Bronchial epithelial cell (primary cell): ENCODE results near the gene HOXA10. TPM values are rescaled to one million over a fixed set of nuclear protein-coding genes. Genes with fewer than 3 reads are reported as not detected.

Experiments used
- DNase-seq: peaks from one replicate; pipeline ENCODE4 v3.0.0-alpha.2; 2010; ENCODE audit warnings: low read depth
- FAIRE-seq: peaks from 2 replicates; lab custom pipeline; 2011; peaks lifted over from hg19 to GRCh38; lab: Jason Lieb, UNC
- H3K27me3 ChIP-seq: 2 replicates; pipeline ENCODE4 v1.5.1; 2011; ENCODE audit warnings: low read length; ENCODE audit not compliant: control insufficient read depth, insufficient read depth
- H3K36me3 ChIP-seq: 2 replicates; pipeline ENCODE4 v1.5.1; 2011; ENCODE audit warnings: low read length; ENCODE audit not compliant: control insufficient read depth, insufficient read depth
- H3K4me3 ChIP-seq: 2 replicates; pipeline ENCODE4 v1.5.1; 2011; ENCODE audit warnings: mild to moderate bottlenecking, low read depth, low read length, control low read depth
- total RNA-seq: library from RNA; depleted of rRNA; stranded (reverse); fragments of >200 nt; gene quantifications from 2 replicates; pipeline ENCODE4 v1.2.1, GENCODE V29; 2014
- TF ChIP-seq, protein P1 (sequence below): IDR thresholded peaks from 2 replicates; pipeline ENCODE4 v1.5.1; 2011; ENCODE audit warnings: mild to moderate bottlenecking, moderate library complexity, low read length, control low read depth, inconsistent platforms; ENCODE audit not compliant: insufficient read depth, severe bottlenecking

Gene HOXA10
- total RNA-seq, 1 donor from 2014 or later, result not detected

DNA sequence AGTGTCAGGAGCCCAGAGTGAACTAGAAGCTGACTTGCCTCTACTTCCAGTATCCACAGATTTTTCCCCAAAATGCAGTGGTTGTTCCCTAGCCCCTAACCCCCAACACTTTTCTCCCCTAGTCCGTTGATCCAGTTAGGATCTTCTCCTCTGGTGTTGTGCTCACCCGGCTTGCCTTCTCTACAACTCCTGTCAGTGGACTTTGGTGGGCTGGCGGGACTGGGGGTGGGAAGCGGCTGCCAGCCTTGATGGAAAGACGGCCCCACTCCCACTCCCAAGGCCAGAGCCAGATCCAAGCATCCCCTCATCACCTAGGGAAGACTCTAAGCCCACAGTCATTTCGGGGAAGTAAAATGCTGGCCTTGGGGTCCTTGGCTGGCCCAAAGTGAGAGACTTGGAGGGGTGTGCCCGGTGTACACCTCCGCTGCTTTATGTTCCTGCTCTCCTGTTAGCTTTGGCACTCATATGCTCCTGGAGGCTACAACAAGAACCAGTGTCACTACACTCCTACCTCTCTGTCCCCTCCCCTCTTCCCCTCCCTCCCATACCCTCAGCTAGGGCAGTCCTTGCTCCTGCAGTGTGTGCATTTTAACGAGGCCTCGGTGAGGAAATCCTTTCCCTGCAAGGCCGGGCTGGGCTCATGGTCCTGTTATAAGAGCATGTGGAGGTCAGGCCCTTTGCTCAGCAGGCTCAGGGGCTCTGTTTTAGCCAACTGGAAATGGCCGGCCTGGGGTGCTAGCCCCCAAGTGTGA, 930 bp upstream of the HOXA10 start:
- H3K36me3 ChIP-seq, result no peaks in the 10 kb centered on the region
- H3K27me3 ChIP-seq, result peaks cover 69% of the 10 kb centered on the region
- no peak for FAIRE-seq
- H3K4me3 ChIP-seq, result no peak overlapping the region
- TF ChIP-seq, protein P1, sequence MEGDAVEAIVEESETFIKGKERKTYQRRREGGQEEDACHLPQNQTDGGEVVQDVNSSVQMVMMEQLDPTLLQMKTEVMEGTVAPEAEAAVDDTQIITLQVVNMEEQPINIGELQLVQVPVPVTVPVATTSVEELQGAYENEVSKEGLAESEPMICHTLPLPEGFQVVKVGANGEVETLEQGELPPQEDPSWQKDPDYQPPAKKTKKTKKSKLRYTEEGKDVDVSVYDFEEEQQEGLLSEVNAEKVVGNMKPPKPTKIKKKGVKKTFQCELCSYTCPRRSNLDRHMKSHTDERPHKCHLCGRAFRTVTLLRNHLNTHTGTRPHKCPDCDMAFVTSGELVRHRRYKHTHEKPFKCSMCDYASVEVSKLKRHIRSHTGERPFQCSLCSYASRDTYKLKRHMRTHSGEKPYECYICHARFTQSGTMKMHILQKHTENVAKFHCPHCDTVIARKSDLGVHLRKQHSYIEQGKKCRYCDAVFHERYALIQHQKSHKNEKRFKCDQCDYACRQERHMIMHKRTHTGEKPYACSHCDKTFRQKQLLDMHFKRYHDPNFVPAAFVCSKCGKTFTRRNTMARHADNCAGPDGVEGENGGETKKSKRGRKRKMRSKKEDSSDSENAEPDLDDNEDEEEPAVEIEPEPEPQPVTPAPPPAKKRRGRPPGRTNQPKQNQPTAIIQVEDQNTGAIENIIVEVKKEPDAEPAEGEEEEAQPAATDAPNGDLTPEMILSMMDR, result no peak
- no peak for DNase-seq

DNA sequence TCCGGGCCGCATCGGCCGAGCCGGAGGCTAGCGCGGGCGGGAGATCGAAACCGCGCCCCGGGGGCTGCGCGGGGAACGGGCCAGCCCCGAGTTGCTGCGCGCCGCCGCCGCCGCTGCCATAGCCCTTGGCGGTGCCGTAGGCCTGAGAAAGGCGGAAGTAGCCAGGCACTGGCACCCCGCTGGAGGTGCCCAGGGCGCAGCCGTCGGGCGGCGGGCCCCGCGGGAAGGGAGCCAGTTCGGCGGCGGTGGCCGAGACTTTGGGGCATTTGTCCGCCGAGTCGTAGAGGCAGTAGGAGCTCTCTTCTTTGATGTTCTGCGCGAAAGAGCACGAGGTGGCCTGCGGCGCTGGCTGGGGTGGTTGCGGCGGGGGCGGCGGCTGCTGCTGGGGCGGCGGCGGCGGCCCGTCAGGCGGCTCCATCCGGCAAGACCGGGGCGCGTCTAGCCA, 587 bp downstream of the HOXA10 start:
- H3K4me3 ChIP-seq, result no peak overlapping the region
- no peaks in the 10 kb centered on the region for H3K36me3 ChIP-seq
- H3K27me3 ChIP-seq, result peaks cover 72% of the 10 kb centered on the region
- TF ChIP-seq, protein P1, result no peak
- DNase-seq (no peak), FAIRE-seq (no peak)

DNA sequence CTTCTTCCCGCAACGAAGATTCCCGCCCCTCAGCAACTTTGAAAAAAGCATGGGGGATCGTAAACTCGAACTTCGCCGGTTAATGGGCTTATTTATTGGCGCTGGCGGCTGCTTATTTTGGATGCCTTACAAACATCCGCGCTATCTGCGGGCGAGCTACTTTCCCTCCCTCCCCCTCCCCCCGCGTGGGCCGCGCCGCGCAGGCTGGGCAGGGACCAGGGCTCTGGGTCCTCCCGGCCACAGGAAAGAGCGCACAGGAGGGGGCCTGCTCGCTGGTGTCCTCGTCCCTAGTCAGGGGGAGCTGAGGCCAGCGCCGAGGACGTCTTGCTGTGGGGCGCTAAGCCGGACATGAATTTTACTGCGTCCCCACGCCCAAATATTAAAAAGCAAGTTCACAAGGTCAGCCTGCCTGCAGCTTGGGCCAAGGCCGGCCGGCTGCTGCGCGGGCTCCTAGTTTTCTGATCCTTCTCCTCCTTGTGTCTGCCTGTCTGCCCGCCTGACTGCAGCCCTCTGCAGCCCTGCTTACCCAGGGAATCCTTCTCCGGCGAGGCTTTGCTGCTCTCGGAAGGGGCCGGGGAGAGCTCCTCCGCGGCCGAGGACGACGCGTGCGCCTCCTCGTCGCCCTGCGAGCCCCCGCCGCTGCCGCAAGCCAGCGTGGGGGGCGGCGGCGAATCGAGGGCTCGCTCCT, 1.2 kb downstream of the HOXA10 start:
- H3K4me3 ChIP-seq, result no peak overlapping the region
- no peaks in the 10 kb centered on the region for H3K36me3 ChIP-seq
- DNase-seq (no peak), FAIRE-seq (no peak)
- TF ChIP-seq, protein P1, result no peak
- peaks cover 74% of the 10 kb centered on the region for H3K27me3 ChIP-seq

DNA sequence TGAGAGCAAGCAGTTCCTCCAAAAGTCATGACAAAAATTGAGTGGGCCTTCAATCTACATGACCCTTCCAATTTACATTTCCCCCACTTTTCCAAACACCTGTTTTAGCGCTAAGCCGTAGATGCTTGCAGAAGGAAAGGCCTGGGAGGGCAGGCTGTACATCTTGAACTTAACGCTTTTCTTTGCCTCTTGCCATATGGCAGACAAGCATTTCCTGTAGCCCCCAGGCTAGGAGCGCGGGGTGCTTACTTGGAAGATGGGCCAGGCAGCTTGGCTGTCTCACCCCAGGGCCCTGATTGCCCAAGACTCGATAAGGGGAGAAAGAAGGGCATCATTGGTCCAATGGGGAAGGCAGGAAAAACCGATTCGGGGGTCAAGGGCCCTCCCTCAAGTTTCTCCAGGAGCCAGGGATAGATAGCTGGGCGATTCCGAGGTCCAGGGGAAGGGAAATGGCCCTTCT, 1.8 kb downstream of the HOXA10 start:
- DNase-seq (no peak), FAIRE-seq (no peak)
- Histone ChIP-seq H3K27me3 (peaks cover 80% of the 10 kb centered on the region), H3K4me3 (no peak overlapping the region), H3K36me3 (no peaks in the 10 kb centered on the region)
- TF ChIP-seq, protein P1, result no peak

DNA sequence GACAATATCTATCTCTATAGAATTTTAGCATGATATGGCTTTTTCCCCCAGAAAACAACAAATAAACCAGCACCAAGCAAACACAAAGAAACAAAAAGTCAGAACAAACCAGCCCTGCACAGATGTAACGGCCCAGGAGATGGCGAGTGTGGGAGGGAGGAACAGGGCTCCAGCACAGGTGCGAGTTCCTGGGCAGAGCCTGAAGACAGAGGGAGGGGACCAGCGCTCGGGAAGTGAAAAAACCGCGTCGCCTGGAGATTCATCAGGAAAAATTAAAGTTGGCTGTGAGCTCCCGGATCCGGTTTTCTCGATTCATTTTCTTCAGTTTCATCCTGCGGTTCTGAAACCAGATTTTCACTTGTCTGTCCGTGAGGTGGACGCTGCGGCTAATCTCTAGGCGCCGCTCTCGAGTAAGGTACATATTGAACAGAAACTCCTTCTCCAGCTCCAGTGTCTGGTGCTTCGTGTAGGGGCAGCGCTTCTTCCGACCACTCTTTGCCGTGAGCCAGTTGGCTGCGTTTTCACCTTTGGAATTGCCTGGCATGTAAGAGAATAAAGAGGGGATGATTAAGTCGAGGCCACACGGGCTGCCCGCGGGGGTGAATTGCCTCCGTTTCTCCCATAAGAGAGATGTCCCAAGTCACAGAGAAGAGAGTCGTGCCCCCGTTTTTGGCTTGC, 2.3 kb downstream of the HOXA10 start:
- no peak for DNase-seq
- no peak for FAIRE-seq
- TF ChIP-seq, protein P1, result no peak
- Histone ChIP-seq H3K36me3 (no peaks in the 10 kb centered on the region), H3K27me3 (peaks cover 80% of the 10 kb centered on the region), H3K4me3 (no peak overlapping the region)
